Effector CD4-positive, alpha-beta T cell (primary cell): ENCODE results near the gene PXK.

ENCODE experiments used
- DNase-seq: peaks from one replicate; pipeline ENCODE4 v3.0.0-alpha.2; 2020

The PXK gene

DNA sequence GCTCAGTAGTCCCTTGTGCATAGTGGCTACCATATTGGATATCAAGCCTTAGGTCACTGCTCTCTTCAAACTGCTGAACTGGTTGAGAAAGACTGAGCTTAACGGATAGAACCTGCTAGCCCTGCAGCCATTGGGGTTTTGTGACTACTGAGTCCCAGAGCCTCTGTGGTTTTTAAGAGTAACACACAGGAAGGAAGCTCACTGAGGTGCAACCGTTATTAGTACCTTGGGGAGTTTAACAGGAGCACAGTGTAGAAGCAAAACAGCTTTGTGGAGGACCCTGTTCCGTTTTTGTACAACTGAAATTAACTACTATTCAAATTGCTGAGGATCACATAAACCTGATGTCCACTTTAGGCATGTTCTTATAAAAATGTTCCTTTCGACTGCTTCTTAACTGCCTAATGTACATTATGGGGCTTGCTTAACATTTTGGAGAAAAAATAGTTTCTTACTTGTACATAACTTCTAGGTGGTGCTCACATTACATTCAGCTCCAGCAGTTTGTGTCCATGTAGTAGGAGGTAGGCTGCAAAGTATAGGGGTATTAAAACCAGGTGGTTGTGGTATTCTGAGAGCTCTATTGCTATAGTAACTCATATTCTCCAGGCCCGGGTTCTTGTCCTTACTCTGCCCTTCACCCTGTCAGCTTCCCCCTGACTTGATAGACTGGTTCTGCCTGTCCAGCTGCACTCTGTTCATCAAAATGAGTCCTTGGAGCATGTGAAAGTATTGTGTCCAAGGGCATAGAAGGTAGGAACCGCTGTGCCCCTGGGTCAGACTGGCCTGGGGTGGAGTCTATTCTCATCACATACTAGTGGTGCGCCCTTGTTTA is 17.3 kb downstream of the PXK start:
- DNase-seq, result no peak

- no peak for DNase-seq
These were observed 17.9 kb downstream of the PXK start for GRCh38 chr3:58350627-58351013.

DNA sequence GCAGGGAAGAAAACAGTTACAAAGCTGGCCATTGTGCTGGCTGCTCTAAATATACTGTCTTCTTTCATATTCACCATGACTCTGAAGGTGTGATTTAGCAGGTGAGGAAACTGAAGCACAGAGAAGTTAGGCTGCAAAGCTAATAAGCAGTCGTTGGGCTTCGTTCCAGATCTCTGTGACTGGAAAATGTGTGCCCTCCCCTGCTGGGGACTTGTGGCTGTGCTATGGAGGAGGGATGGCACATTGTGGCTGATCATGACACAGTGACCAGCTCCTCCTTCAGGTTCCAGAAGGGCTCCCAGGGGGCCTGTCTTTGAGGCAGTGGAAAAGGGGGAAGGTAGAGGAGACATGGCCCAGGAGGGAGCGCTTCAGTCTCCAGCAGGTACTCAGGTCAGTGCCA is 19.2 kb downstream of the PXK start:
- DNase-seq, result no peak

DNA sequence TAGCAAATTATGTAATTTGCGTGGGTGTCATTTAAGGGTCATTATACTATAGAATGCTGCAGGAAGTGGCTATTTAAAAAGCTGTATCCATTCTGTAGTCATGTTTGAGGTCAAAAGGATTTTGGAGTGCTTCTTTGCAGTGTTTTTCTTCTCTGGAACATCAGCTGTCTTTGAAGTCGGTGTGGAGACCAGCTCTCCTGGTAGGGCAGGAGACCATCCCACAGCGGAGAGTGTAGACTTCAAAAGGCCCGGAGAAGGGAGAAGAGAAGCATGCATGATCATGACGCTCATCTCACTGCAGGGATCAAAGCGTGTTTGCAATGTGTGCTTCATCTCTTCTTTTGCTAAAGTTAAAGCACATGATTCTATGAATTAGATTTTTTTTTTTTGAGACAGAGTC is 19.9 kb downstream of the PXK start:
- DNase-seq, result no peak

GRCh38 chr3:58353722-58354553 is 21.2 kb downstream of the PXK start:
- no peak for DNase-seq

DNA sequence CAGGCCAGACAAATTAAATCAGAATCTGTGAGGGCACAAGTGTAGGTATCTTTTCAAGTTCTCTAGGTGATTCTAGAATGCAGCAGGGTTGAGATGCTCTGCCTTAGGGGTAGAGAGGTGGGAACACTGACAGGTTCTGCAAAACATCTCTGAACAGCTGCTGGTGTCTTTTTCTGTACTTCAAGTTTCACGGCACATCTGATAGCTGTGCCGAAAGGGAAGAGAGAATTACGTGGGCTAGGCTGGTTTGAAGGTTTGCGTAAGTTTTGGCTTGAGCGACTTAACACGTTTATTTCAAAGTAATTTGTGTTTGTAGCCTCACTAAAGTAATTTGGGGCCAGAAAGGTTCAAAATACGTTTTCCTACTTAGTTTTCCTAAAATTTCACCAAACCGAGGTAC is 22.5 kb downstream of the PXK start:
- no peak for DNase-seq

- no peak for DNase-seq
These were observed 23.4 kb downstream of the PXK start for GRCh38 chr3:58356054-58356453.

GRCh38 chr3:58357402-58357801 is 24.7 kb downstream of the PXK start:
- DNase-seq, result no peak

DNA sequence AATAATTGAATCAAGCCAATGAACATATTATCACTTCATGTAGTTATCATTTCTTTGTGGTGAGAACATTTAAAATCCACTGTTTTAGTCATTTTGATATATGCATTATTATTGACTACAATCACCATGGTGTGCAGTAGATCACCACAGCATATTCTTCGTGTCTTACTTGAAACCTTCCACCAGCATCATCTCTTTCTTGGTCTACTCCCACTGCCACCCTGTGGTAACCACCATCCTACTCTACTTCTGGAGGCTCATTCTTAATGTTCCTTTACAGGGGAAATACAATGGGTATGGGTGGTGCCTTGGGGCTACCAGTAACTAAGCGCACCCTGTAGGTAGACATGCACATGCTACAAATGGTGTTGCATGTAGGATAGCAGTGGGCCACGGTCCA is 25.4 kb downstream of the PXK start:
- DNase-seq, result no peak

DNA sequence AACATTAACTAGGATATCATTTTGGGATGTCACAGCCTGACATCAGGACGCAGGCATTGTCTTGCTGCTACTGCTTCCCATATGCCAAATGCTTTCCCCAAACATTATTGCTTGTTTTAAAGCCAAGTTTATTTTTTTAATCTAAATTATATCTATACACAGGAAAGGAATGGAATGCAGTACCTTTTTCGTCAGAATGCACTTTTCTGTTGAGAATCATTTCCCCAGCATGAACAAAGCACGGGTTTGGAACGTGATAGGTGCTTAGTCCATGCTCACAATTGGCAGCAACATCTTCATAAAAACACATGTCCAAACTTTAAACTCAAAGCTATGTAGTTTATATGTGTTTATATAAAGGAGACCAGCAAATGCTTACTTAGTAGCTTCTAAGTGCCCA is 26.1 kb downstream of the PXK start:
- DNase-seq, result no peak

DNA sequence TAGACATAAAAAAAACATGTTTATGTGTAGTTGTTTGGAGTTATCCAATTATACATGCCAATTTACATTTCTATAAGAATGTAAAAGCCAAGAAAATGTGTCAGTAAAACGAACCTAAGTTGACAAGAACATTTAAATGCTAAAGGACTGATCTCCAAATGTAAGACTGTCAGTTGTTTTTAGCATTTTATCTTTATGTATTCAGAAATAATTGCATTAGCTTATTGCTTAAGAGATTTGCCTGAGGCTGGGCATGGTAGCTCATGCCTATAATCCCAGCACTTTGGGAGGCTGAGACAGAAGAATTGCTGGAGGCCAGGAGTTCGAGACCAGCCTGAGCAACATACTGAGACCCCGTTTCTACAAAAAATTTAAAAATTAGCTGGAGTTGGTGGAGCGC is 26.9 kb downstream of the PXK start:
- no peak for DNase-seq

- no peak for DNase-seq
These were observed 29.2 kb downstream of the PXK start for GRCh38 chr3:58361866-58362265.

GRCh38 chr3:58366699-58367098 is 34.0 kb downstream of the PXK start:
- DNase-seq, result no peak

- no peak for DNase-seq
These were observed 36.3 kb downstream of the PXK start for GRCh38 chr3:58369038-58369437.

DNA sequence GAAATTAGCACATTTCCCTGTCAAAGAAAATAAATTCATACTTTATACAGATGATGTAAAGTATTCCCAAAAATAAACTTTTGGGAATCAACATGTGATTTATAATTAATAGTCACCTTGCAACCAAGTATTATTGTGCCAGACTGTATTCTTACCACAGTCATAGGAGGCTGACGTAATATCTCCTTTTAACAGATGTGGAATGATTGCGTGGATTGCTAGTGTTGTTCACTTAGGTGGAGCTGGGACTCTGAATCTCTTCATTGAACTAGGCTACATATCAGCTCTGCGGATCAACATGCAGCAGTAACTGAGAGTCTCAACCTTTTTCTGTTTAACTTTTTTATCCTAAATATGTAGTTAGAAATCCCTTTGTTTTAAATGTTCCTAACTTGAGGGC is 37.2 kb downstream of the PXK start:
- DNase-seq, result no peak

DNA sequence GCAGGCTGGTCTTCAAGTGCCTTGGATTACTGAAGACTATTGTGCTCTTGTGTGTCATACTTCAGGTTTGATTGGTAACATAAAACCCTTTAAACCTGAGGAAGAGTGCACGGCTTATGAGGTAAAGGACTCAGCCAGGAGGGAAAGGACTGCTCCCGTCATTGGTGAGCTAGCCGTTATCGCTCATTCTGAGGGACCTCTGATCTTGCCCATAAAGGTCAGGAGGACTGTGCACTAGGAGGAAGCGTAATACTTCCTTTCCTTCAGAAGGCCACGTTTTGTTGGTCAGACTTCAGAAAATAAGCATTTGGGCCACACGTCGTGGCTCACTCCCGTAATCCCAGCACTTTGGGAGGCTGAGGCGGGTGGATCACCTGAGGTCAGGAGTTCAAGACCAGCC is 37.7 kb downstream of the PXK start:
- DNase-seq, result no peak

DNA sequence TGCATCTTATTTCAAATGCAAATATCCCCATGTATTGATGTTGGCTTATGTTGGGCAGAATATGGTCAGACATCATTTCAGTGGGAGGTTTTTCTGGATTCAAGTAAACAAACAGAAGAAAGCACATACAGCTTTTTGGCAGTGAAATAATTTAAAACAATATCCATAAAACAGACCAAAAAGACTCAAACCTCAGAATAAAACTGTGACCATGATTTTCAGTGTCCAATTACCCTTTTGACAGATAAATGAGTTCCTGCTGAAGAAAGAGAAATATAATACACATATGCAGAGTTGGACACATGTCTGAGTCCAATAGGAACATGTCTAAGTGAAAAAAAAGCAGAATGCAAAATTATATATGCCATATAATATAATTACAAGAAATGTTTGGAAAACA is 39.1 kb downstream of the PXK start:
- no peak for DNase-seq

- no peak for DNase-seq
These were observed 42.6 kb downstream of the PXK start for GRCh38 chr3:58375254-58375653.

DNA sequence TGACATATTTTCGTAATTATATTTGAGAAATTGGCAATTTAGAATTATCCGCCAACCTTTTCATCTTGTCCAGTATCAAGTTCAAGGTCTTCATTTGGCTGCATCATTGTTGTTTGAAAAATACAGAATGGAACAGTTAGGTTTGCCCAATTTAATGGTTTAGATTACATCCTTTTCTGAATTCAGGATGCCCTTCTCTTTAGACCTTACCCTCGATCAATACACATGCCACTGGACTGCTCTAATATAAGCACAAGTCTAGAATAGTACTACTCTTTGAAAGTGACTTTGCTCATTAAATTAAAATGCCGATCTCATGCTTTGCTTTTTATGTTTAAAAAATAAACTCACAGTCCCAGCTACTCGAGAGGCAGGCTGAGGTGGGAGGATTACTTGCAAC is 44.5 kb downstream of the PXK start:
- DNase-seq, result no peak

DNA sequence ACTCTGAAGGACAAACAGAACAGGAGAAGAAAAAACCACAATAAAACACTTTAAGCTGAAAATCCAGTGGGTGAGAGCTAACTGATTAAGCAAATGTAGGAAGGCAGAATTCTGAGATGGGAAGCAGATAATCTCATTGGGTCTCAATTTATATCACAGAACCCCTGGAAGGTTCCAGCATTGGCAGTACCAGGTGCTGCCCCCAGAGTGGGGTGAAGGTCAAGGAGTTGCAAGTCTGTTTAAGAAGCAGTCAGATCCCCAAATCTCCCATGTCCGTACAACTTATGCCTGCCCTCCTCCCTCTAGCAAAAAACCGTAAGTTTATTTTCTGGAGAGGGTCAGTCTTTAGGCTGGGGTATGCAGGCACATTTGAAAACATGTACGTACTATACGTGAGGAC is 45.1 kb downstream of the PXK start:
- no peak for DNase-seq

- DNase-seq, result no peak
These were observed 46.8 kb downstream of the PXK start for GRCh38 chr3:58379351-58380073.

DNA sequence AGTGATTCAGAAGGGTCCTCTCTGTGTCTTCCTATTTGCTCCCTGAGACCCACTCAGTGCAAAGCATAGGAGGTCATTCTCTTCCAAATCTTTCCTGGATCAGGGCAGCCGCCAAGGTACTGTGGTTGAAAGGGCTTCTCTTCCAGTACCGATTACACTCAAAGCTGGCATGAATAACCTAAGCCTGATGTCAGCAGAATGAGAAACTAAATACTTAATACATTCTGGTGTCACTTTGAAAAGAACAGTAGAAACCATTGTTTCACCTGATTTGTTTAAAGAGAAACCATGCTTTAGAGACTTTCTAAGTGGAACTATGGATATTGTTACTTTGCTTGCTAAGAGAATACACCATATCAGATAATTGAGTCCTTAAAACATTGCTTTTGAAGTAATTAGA is 50.8 kb downstream of the PXK start:
- DNase-seq, result no peak

DNA sequence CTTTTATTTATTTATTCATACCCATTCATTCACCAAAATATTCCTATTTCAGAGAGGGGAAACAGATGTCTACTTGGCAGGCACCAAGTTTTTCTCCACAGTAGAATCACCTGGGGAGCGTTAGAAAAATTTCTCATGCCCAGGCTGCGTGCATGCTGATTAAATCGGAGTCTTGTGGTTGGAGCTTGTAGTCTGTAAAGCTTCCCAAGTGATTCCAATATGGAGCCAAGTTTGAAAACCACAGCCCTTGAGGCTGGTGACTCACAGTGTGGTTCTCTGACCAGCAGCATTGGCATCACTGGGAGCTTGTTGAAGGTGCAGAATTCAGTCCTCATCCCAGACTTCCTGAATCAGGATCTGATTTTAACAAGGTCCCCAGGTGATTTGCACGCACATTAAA is 51.2 kb downstream of the PXK start:
- DNase-seq, result no peak
